22Rv1 (cell line): ENCODE results near the gene DPP8.

Experiments used
- H3K27ac ChIP-seq: fragments of 450-650 bp; 2 replicates; pipeline ENCODE4 v1.5.1; 2017
- CTCF ChIP-seq: fragments of 450-650 bp; IDR thresholded peaks from 2 replicates; pipeline ENCODE4 v1.5.1; 2017; ENCODE audit warnings: mild to moderate bottlenecking
- ZFX ChIP-seq: fragments of 450-650 bp; IDR thresholded peaks from 2 replicates; pipeline ENCODE4 v1.6.1; 2017; ENCODE audit warnings: antibody characterized with exemption, borderline replicate concordance

DPP8 gene

GRCh38 chr15:65447145-65447544, 70.3 kb downstream of the DPP8 start:
- TF ChIP-seq ZFX (no peak), CTCF (no peak)
- H3K27ac ChIP-seq = no peak overlapping the region

GRCh38 chr15:65434201-65434600, 83.3 kb downstream of the DPP8 start:
- TF ChIP-seq ZFX (no peak), CTCF (no peak)
- H3K27ac ChIP-seq = no peak overlapping the region

GRCh38 chr15:65431731-65432130, 85.8 kb downstream of the DPP8 start:
- TF ChIP-seq ZFX (no peak), CTCF (no peak)
- H3K27ac ChIP-seq = no peak overlapping the region

- H3K27ac ChIP-seq = no peak overlapping the region
- TF ChIP-seq ZFX (no peak), CTCF (no peak)
These were observed 91.2 kb downstream of the DPP8 start for GRCh38 chr15:65426216-65426853.

GRCh38 chr15:65424683-65425082, 92.8 kb downstream of the DPP8 start:
- H3K27ac ChIP-seq = no peak overlapping the region
- TF ChIP-seq CTCF (no peak), ZFX (no peak)

- H3K27ac ChIP-seq = no peak overlapping the region
- TF ChIP-seq CTCF (no peak), ZFX (no peak)
These were observed 93.4 kb downstream of the DPP8 start for GRCh38 chr15:65423976-65424679.
